Epithelial cell of proximal tubule (primary cell): ENCODE data around the gene PRR22. TPM values are rescaled to one million over a fixed set of nuclear protein-coding genes. Genes with fewer than 3 reads are reported as not detected.

Experiments used
- DNase-seq: peaks from one replicate; pipeline ENCODE4 v3.0.0-alpha.2; 2011; ENCODE audit warnings: low read depth
- H3K4me3 ChIP-seq: 2 replicates; pipeline ENCODE4 v1.5.1; 2011; ENCODE audit warnings: low read depth, mild to moderate bottlenecking, low read length
- CTCF ChIP-seq: conservative IDR thresholded peaks from 2 replicates; pipeline ENCODE4 v1.5.1; 2012; ENCODE audit warnings: low read depth, mild to moderate bottlenecking, low read length
- total RNA-seq: library from RNA; depleted of rRNA; stranded (reverse); fragments of >200 nt; gene quantifications from 2 replicates; pipeline ENCODE4 v1.2.3, GENCODE V29; 2015

Gene PRR22
- total RNA-seq, 1 donor from 2014 or later, result not detected

- DNase-seq, result no peak
- TF ChIP-seq CTCF, result no peak
- H3K4me3 ChIP-seq, result no peak overlapping the region
Measured at GRCh38 chr19:5800361-5801270, 16.1 kb upstream of the PRR22 start.

GRCh38 chr19:5799247-5800241 lies 15.0 kb upstream of the PRR22 start:
- no peak for DNase-seq
- no peak for TF ChIP-seq CTCF
- H3K4me3 ChIP-seq, result no peak overlapping the region

- DNase-seq, result no peak
- no peak overlapping the region for H3K4me3 ChIP-seq
- TF ChIP-seq CTCF, result no peak
Measured at GRCh38 chr19:5798244-5798643, 13.7 kb upstream of the PRR22 start.

GRCh38 chr19:5795382-5795919 lies 10.9 kb upstream of the PRR22 start:
- no peak for TF ChIP-seq CTCF
- DNase-seq, result no peak
- H3K4me3 ChIP-seq, result no peak overlapping the region

- DNase-seq, result no peak
- TF ChIP-seq CTCF, result no peak
- no peak overlapping the region for H3K4me3 ChIP-seq
Measured at GRCh38 chr19:5793188-5793587, 8.6 kb upstream of the PRR22 start.

DNA sequence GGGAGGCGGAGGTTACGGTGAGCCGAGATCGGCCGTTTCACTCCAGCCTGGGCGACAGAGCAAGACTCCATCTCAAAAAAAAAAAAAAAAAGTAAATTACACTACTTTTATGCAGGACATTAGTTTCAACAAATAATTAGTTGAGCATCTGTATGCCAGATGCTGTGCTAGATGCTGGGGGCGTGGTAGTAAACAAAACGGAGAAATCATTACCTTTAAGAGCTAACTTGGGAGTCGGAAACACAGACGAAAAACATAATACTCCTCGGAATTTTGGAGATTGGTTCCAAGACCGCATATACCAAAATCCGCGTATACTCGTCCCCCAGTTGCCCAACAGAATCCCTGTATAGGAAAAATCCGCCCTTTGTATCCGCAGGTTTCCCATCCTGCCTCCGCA lies 7.7 kb upstream of the PRR22 start:
- H3K4me3 ChIP-seq, result no peak overlapping the region
- DNase-seq, result no peak
- no peak for TF ChIP-seq CTCF
